NCI-H748 treated with DMSO at 0.1 percent for 48 hours (cell line): Measurements from ENCODE around the gene TBC1D20.
"Not testable (repeated sequence)": the region's sequence is repeated elsewhere in the genome, so short reads cannot be mapped to it uniquely, and the experiment has no call there.

Source experiments
- DNase-seq: peaks from one replicate; lab custom pipeline; 2025; lab: John Stamatoyannopoulos, UW

The TBC1D20 gene

DNA sequence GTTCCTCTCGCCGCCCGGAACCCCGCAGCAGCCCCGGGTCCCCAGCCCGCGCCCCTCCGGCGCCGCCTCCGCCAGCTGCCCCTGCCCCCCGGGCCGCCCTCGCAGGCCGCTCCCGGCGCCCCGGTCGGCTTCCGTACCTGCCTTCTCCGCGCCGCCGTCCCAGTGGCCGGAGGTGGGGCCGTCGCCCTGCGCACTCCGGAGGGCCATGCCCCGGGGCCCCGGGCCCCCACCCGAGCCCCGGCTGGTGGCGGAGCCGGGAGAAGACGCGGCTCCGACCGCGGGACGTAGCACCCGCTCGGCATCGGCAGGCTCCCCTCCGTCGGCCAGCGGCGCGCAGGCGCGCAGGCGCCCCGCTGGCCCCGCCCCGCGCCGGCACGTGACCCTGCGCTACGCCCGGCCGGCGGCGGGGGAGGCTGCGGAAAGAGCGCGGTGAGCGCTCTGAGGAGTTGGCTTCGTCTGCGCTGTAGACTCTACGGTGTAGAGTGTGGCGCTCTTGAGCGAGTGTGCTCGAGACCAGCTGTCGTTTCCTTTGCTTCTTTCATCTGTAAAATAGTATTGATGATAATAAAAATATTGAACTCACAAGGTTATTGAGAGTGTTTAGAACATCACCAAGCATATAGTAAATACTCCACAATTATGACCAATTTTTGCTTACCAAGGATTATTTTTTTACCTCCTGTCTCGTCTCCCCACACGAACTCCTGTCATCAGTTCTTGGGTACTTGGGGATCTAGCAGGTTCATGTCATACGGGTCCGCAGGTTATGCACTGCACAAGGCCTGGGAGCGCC lies at the start of gene TBC1D20:
TBC1D20 (minus strand) TSS at position 335 of the 793 bp plus-strand sequence; CDS start at position 207, 128 bp downstream.
- peak; percentile 88 for DNase-seq

DNA sequence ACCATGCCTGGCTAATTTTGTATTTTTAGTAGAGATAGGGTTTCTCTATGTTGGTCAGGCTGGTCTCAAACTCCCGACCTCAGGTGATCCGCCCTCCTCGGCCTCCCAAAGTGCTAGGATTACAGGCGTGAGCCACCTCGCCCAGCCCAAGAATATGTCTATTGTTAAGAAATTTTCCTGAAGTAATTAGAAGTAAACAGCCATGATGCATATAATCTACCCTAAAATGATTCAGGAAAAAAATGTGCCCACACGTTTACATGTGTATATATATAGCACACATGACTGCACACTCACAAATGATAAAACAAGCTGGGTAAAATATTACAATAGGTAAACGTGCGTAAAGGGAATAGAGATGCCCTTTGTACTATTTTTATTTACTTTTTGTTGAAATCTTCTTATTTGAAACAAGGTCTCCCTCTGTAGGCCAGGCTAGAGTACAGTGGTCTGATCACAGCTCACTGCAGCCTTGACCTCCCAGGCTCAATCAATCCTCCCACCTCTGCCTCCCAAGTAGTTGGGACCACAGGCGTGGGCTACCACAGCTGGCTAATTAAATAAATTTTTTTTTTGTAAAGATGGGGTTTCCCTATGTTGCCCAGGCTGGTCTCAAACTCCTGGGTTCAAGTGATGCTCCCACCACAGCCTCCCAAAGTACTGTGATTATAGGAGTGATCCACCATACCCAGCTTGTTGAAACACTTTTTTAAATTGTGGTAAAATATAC lies 48.2 kb upstream of the TBC1D20 start:
- DNase-seq: not testable (repeated sequence)

- not testable (repeated sequence) for DNase-seq
These were observed 46.0 kb upstream of the TBC1D20 start for GRCh38 chr20:508364-508787.

DNA sequence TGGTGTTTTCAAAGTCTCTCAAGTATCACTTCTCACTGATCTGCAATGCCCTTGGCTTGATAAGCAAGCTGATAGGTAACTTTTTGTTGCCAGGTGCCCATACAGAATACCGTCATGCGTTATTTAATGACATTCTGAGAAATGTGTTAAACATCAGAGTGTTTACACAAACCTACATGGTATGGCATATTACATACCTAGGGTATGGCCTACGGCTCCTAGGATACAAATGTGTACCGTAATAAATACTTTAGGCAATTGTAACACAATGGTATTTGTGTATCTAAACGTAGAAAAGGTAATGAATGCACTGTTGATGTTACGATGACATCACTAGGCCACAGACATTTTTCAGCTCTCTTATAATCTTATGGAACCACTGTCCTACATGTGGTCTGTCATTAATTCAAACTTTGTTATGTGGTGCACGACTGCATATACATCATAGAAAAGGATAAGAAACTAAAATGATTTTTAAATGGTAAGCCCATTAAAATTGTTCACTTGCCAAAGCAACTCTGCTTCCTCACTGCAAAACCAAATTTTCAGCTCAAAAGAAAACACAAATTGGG lies 45.5 kb upstream of the TBC1D20 start:
- no peak for DNase-seq

DNA sequence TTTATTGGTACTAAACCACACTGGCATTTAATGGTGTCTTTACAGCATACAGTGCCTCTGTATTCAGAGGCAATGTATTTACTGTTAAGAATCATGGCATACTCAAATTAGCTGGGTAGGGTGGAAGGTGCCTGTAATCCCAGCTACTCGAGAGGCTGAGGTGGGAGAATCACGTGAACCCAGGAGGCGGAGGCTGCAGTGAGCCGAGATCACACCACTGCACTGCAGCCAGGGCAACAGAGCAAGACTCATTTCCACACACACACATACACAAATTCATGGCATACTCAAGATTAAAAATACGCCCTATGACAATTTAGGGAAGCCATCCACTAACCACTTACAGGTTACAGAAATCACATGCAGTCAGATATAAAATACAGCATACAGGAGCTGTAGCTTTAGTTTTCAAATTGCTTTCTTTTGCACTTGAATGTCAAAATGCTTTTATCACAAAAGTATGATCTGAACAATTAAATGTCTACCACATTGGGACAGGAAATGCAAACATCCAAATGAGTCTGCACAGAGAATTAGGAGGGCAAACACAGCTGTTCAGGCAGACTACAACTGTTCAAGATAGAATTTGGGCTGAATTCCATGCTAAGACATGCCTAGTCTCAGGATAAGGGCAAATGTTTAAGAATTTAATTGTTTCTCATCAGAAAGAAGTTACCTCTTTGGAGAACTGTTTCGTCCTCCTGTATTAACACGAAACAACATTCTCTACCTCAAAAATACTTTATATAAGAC lies 44.8 kb upstream of the TBC1D20 start:
- no peak for DNase-seq

- no peak for DNase-seq
These were observed 42.3 kb upstream of the TBC1D20 start for GRCh38 chr20:504632-505075.

DNA sequence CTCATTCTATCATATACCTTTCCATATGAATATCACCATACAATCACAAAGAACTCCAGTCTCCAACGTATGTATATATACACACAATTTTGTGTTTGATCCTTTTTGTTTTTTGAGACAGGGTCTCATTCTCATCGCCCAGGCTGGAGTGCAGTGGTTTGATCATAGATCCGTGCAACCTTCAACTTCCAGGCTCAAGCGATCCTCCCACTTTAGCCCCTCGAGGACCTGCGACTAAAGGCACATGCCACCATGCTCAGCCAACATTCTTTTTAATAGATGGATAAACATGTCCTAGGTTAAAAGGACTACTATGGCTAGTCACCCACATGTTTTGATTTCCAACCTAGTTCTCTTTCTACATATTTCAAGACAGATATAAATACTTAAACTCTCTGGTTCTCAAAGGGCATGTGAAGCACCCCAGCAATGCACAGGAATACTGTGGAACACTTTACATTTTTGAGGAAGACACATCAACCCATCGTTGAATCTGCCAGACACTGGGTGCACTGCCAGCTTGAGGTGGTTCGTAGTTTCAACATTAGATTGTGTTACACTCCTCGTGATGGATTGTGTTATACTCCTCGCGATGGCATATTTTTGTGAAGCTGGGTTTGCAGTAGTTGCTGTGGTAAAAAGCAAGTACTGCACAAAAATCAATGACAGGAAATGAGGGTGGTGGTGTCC lies 40.9 kb upstream of the TBC1D20 start:
- DNase-seq: no peak

GRCh38 chr20:497979-498378 lies 35.6 kb upstream of the TBC1D20 start:
- DNase-seq: no peak

DNA sequence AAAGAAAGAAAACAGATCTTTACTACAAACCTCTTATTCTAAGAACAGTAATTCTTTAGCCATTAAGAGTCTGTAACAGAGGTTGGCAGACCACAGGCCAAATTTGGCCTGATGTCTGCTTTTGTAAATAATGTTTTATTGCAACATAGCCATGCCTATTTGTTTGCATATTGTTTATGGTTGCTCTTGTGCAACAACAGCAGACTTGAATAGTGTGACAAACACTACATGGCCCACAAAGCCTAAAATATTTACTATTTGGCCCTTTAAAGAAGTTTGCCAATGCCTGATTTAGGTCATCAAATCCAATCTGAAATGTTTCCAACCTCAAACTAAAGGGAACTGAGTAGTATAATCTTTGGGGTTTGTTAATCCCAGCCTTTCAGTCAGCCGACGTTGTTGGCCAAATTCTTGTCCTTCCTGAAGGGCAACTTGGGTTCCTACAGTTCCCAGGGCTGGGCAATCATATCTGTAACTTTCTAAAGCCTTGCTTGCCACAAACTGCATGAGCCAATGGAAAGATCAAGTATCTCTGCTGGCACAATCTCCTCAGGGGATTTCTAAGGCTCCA lies 33.9 kb upstream of the TBC1D20 start:
- DNase-seq: no peak

GRCh38 chr20:492159-492558 lies 29.8 kb upstream of the TBC1D20 start:
- no peak for DNase-seq

DNA sequence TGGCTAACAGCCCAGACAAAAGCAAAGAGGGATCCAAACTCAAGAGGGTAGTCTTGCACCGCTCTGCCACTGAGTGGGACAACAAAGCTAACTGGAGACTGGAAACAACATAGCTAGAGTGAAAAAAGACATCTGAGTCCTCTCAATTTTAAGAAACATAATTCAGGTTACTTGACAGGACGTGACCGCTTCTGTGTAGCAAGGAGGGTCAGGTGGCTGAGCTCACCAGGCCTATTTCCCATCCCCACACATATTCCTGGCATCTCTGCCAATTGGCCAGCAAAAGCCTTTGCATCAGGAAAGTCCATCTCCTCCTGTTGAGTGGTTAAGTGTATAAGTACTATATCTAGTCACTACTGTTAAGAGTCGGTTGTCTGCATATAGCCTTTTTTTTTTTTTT lies 25.3 kb upstream of the TBC1D20 start:
- no peak for DNase-seq

- DNase-seq: no peak
These were observed 21.7 kb upstream of the TBC1D20 start for GRCh38 chr20:483815-484644.

DNA sequence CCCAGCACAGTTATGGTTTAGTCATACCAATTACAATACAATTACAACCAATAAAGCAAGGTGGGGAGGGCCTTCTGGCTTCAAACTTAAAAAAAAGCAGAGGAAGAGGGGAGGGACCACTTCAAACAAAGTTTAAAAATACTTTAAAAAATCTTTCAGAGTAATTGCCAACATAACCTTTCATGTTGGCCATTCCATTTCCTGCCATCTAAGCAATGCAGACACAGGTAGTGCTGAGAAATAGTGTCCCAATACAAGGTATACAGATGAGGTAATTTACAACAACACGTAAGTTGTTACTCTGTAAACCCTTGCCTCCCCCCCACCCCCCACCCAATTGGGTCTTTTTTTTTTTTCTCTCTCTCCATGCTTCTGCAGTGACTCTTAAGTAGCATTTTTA lies 18.8 kb upstream of the TBC1D20 start:
- no peak for DNase-seq

DNA sequence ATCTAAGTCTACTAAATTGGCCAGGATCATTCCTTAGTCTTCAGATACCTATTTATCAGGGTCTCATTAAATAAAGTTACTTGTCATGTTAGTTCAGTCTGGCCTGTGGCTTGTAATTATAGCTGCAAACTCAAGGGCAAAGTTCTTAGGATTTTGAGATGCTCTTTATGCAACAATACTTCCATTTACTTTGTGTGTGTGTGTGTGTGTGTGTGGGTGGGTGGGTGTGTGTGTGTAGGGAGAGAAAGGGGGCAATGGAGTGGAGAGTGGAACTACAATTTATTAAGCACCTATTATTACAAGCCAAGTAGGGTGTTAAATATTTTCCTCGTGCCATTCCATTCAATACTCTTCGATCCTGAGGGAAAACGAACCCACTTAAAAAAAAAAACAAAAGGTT lies 17.7 kb upstream of the TBC1D20 start:
- DNase-seq: no peak

GRCh38 chr20:479487-479886 lies 17.2 kb upstream of the TBC1D20 start:
- DNase-seq: no peak

DNA sequence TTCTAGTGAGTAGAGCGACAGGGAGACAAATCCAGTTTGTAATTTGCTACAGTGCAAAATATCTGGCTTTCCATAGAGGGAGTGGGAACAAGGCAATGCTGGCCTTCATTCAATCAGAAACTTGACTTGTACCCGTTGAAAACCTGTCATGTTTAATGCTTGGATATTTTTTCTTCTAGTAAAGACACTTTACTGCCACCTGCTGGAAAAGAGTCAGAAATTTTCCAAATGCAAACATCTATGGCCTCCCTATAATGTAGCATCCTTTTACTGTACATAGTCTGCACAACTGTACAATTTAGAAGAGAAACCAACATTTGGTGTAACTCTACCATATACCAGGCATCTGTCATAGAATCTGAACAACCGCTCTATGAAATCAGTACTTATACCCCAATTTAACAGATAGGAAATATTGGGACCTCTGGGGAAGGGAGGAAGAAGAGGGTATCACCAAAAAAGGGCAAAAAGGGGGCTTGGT lies 16.7 kb upstream of the TBC1D20 start:
- DNase-seq: peak; percentile 59

- no peak for DNase-seq
These were observed 15.9 kb upstream of the TBC1D20 start for GRCh38 chr20:478010-478948.

- DNase-seq: not testable (repeated sequence)
These were observed 14.4 kb upstream of the TBC1D20 start for GRCh38 chr20:476561-477249.
